HG02588 (cell line): ENCODE results near the gene CPN1.
"Not testable (repeated sequence)": the region's sequence is repeated elsewhere in the genome, so short reads cannot be mapped to it uniquely, and the experiment has no call there.

Experiments
- ATAC-seq: cut with Tn5 transposase; IDR thresholded peaks from one replicate; pipeline ENCODE4 v1.9.1; 2021; ENCODE audit warnings: mild to moderate bottlenecking, moderate library complexity; ENCODE audit not compliant: unreplicated experiment

Gene CPN1

GRCh38 chr10:100082276-100082675 is 607 bp upstream of the CPN1 start:
- ATAC-seq = not testable (repeated sequence)

- ATAC-seq = no peak
These were observed 4.9 kb downstream of the CPN1 start for GRCh38 chr10:100076750-100077149.

GRCh38 chr10:100075426-100076220 is 6.0 kb downstream of the CPN1 start:
- no peak for ATAC-seq

GRCh38 chr10:100072514-100072913 is 9.2 kb downstream of the CPN1 start:
- no peak for ATAC-seq

- no peak for ATAC-seq
These were observed 10.1 kb downstream of the CPN1 start for GRCh38 chr10:100071529-100071928.

GRCh38 chr10:100067466-100067865 is 14.2 kb downstream of the CPN1 start:
- ATAC-seq = no peak

- no peak for ATAC-seq
These were observed 16.5 kb downstream of the CPN1 start for GRCh38 chr10:100065084-100065660.

GRCh38 chr10:100061401-100061800 is 20.3 kb downstream of the CPN1 start:
- no peak for ATAC-seq

GRCh38 chr10:100057948-100058347 is 23.7 kb downstream of the CPN1 start:
- ATAC-seq = no peak

GRCh38 chr10:100053686-100054460 is 27.8 kb downstream of the CPN1 start:
- ATAC-seq = no peak

GRCh38 chr10:100046021-100046486 is 35.6 kb downstream of the CPN1 start:
- no peak for ATAC-seq

- no peak for ATAC-seq
These were observed 36.1 kb downstream of the CPN1 start for GRCh38 chr10:100045592-100045991.

- no peak for ATAC-seq
These were observed 37.9 kb downstream of the CPN1 start for GRCh38 chr10:100043796-100044195.

- ATAC-seq = no peak
These were observed 38.3 kb downstream of the CPN1 start for GRCh38 chr10:100043344-100043743.

GRCh38 chr10:100041306-100042002 is 40.2 kb downstream of the CPN1 start:
- no peak for ATAC-seq

GRCh38 chr10:100038561-100039071 is 43.1 kb downstream of the CPN1 start:
- no peak for ATAC-seq

GRCh38 chr10:100037758-100038315 is 43.8 kb downstream of the CPN1 start:
- no peak for ATAC-seq

GRCh38 chr10:100036850-100037249 is 44.8 kb downstream of the CPN1 start:
- no peak for ATAC-seq

GRCh38 chr10:100033766-100034418 is 47.8 kb downstream of the CPN1 start:
- no peak for ATAC-seq

GRCh38 chr10:100027416-100027815 is 54.3 kb downstream of the CPN1 start:
- no peak for ATAC-seq
